Muscle of arm (tissue), 12 donors: Measurements from ENCODE around the gene NOTCH1. TPM values are rescaled to one million over a fixed set of nuclear protein-coding genes. Genes with fewer than 3 reads are reported as not detected.

ENCODE experiments used
- DNase-seq: peaks from one replicate; pipeline ENCODE4 v3.0.0-alpha.2; 2013
- polyA plus RNA-seq, 12 donors: library from polyadenylated mRNA; unstranded; fragments of 120-200 nt; gene quantifications; one replicate each; pipeline ENCODE4 v1.2.1, GENCODE V29; 2013; ENCODE audit not compliant: insufficient read length in 12 of 12

The NOTCH1 gene
- polyA plus RNA-seq, 12 donors = 18.0 to 47.5 (median 20.6) TPM; not detected in 1

- no peak for DNase-seq
Measured at GRCh38 chr9:136502940-136503550, 42.8 kb downstream of the NOTCH1 start.

- DNase-seq = no peak
Measured at GRCh38 chr9:136502196-136502595, 43.7 kb downstream of the NOTCH1 start.

- DNase-seq = no peak
Measured at GRCh38 chr9:136501686-136502085, 44.2 kb downstream of the NOTCH1 start.

- DNase-seq = no peak
Measured at GRCh38 chr9:136499935-136500910, 45.6 kb downstream of the NOTCH1 start.

- no peak for DNase-seq
Measured at GRCh38 chr9:136499071-136499934, 46.5 kb downstream of the NOTCH1 start.

GRCh38 chr9:136497916-136498695, 47.7 kb downstream of the NOTCH1 start:
- no peak for DNase-seq

- no peak for DNase-seq
Measured at GRCh38 chr9:136496801-136497620, 48.8 kb downstream of the NOTCH1 start.

GRCh38 chr9:136496181-136496580, 49.7 kb downstream of the NOTCH1 start:
- DNase-seq = no peak

GRCh38 chr9:136495238-136495800, 50.5 kb downstream of the NOTCH1 start:
- no peak for DNase-seq

GRCh38 chr9:136494531-136495215, 51.2 kb downstream of the NOTCH1 start:
- DNase-seq = no peak

GRCh38 chr9:136494012-136494411, 51.8 kb downstream of the NOTCH1 start:
- no peak for DNase-seq

- no peak for DNase-seq
Measured at GRCh38 chr9:136493567-136493971, 52.3 kb downstream of the NOTCH1 start.

GRCh38 chr9:136492978-136493522, 52.8 kb downstream of the NOTCH1 start:
- no peak for DNase-seq

- DNase-seq = no peak
Measured at GRCh38 chr9:136489731-136490130, 56.1 kb downstream of the NOTCH1 start.

GRCh38 chr9:136488247-136489214, 57.3 kb downstream of the NOTCH1 start:
- peak; percentile 53 for DNase-seq

GRCh38 chr9:136487672-136488071, 58.2 kb downstream of the NOTCH1 start:
- DNase-seq = no peak

- DNase-seq = no peak
Measured at GRCh38 chr9:136486823-136487620, 58.8 kb downstream of the NOTCH1 start.
